GM19023 (cell line): ENCODE results near the gene SAMD1.
A peak's percentile ranks its signal among the peaks of the same experiment; 100 is the strongest.

Source experiments
- ATAC-seq: cut with Tn5 transposase; IDR thresholded peaks from one replicate; pipeline ENCODE4 v1.9.1; 2021; ENCODE audit warnings: mild to moderate bottlenecking, moderate library complexity; ENCODE audit not compliant: unreplicated experiment

SAMD1 gene

GRCh38 chr19:14090509-14091080 is at the start of gene SAMD1:
SAMD1 (minus strand) TSS chr19:14090751.
- peak; percentile 38 for ATAC-seq

- no peak for ATAC-seq
Measured at GRCh38 chr19:14139944-14140343, 49.4 kb upstream of the SAMD1 start.

GRCh38 chr19:14138576-14139265 is 48.2 kb upstream of the SAMD1 start:
- no peak for ATAC-seq

- ATAC-seq, result peak; percentile 78
Measured at GRCh38 chr19:14136509-14137281, 46.1 kb upstream of the SAMD1 start, which contains the start of gene ASF1B. ASF1B (minus strand) TSS chr19:14136589; CDS start chr19:14136456, 133 bp downstream.

GRCh38 chr19:14135985-14136508 is 45.5 kb upstream of the SAMD1 start:
- no peak for ATAC-seq

GRCh38 chr19:14135355-14135754 is 44.8 kb upstream of the SAMD1 start:
- no peak for ATAC-seq

GRCh38 chr19:14127929-14128509 is 37.5 kb upstream of the SAMD1 start:
- no peak for ATAC-seq

- no peak for ATAC-seq
Measured at GRCh38 chr19:14127176-14127575, 36.6 kb upstream of the SAMD1 start.

GRCh38 chr19:14122924-14123323 is 32.4 kb upstream of the SAMD1 start:
- ATAC-seq, result no peak

- ATAC-seq, result no peak
Measured at GRCh38 chr19:14120497-14120780, 29.9 kb upstream of the SAMD1 start.

- ATAC-seq, result no peak
Measured at GRCh38 chr19:14119644-14120496, 29.3 kb upstream of the SAMD1 start.

- ATAC-seq, result no peak
Measured at GRCh38 chr19:14119146-14119545, 28.6 kb upstream of the SAMD1 start.

- ATAC-seq, result peak; percentile 26
Measured at GRCh38 chr19:14118165-14119051, 27.9 kb upstream of the SAMD1 start.

- ATAC-seq, result peak; percentile 93
Measured at GRCh38 chr19:14117668-14118164, 27.2 kb upstream of the SAMD1 start, which contains the start of gene PRKACA. PRKACA (minus strand) TSS chr19:14117762; CDS start chr19:14117547, 215 bp downstream.

- ATAC-seq, result peak; percentile 4
Measured at GRCh38 chr19:14116918-14117578, 26.5 kb upstream of the SAMD1 start.

GRCh38 chr19:14116525-14116917 is 26.0 kb upstream of the SAMD1 start:
- ATAC-seq, result no peak

GRCh38 chr19:14115756-14116155 is 25.2 kb upstream of the SAMD1 start:
- no peak for ATAC-seq

- ATAC-seq, result no peak
Measured at GRCh38 chr19:14114854-14115253, 24.3 kb upstream of the SAMD1 start.

GRCh38 chr19:14114439-14114838 is 23.9 kb upstream of the SAMD1 start:
- ATAC-seq, result no peak
